ENCODE data around the gene FGF14.

The FGF14 gene

DNA sequence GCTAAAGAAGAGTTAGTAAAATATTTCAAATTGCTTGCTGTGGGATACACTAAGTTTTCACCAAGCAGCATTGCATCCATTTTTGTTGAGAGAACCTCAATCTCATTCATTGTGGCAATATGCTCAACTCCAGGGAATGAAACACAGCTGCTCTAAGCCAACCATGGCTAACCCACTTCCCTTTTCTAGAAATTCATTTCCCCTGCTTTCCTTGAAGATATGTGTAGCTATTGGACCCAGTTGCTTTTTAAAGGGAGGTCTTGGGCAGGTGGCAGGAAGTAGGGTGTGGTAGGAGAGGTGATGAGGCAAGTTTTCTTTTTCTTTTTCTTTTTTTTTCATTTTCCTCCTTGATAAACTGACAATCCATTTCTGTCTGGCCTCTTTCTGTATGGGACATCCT is 452.2 kb downstream of the FGF14 start:
- TF ChIP-seq, protein P1, sequence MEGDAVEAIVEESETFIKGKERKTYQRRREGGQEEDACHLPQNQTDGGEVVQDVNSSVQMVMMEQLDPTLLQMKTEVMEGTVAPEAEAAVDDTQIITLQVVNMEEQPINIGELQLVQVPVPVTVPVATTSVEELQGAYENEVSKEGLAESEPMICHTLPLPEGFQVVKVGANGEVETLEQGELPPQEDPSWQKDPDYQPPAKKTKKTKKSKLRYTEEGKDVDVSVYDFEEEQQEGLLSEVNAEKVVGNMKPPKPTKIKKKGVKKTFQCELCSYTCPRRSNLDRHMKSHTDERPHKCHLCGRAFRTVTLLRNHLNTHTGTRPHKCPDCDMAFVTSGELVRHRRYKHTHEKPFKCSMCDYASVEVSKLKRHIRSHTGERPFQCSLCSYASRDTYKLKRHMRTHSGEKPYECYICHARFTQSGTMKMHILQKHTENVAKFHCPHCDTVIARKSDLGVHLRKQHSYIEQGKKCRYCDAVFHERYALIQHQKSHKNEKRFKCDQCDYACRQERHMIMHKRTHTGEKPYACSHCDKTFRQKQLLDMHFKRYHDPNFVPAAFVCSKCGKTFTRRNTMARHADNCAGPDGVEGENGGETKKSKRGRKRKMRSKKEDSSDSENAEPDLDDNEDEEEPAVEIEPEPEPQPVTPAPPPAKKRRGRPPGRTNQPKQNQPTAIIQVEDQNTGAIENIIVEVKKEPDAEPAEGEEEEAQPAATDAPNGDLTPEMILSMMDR (IDR thresholded peaks at IDR 0.05) = no peak
- TF ChIP-seq ZFX (IDR thresholded peaks at IDR 0.05; ENCODE audit: borderline replicate concordance) = no peak
- no peak overlapping the region for H3K27ac ChIP-seq

DNA sequence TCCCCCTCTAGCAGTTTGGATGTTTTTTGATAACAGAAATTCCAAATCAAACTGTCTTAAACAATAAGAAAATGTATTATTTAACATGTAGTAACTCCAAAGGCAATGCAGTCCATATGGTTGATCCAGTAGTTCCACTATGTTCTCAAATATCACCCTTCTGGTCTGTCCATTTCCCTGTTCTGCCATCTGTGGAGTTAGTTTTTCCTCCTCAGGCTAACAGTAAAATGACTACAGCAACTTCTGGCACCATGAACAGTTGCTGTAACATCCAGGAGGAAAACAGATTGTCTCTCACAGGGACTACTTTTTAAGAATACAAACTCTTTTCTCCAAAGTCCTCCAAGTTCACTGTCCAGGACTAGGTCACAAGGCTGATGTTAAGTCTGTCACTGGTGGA is 455.4 kb downstream of the FGF14 start:
- no peak overlapping the region for H3K27ac ChIP-seq
- TF ChIP-seq, protein P1 (IDR thresholded peaks at IDR 0.05) = no peak
- TF ChIP-seq ZFX (IDR thresholded peaks at IDR 0.05; ENCODE audit: borderline replicate concordance) = no peak

DNA sequence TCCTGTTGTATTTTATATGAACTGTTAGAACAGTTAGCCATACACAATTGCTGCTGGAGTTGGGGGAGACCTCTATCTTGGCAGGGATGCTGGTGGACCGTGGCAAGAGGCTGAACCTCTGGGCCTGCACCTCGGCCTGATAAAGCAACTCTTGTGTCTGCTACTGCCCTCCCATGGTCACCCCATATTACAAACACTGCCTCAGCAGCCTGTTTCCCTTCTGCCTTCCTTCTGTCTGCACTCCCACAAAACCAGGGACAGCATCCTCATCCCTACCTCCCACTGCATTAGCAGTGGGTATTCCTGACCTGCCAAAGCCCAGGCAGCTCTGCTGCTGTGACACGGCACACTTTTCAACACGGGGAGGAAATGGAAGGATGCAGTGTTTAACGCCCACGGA is 456.4 kb downstream of the FGF14 start:
- no peak overlapping the region for H3K27ac ChIP-seq
- TF ChIP-seq, protein P1 (IDR thresholded peaks at IDR 0.05) = no peak
- TF ChIP-seq ZFX (IDR thresholded peaks at IDR 0.05; ENCODE audit: borderline replicate concordance) = no peak

DNA sequence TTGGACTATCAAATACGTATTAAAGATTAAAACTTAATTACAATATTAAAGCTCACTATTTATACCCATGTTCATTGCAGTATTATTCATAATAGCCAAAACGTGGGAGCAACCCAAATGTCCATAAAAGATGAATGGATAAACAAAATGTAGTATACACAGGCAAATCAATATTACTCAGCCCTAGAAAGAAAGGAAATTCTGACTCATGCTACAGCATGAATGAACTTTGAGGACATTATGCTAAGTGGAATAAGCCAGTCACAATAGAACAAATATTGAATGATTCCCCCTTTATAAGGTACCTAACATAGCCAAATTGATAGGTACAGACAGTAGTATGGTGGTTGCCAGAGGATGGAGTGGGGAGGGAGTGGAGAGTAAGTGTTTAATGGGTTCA is 457.3 kb downstream of the FGF14 start:
- no peak overlapping the region for H3K27ac ChIP-seq
- TF ChIP-seq ZFX (IDR thresholded peaks at IDR 0.05; ENCODE audit: borderline replicate concordance) = no peak
- TF ChIP-seq, protein P1 (IDR thresholded peaks at IDR 0.05) = no peak

DNA sequence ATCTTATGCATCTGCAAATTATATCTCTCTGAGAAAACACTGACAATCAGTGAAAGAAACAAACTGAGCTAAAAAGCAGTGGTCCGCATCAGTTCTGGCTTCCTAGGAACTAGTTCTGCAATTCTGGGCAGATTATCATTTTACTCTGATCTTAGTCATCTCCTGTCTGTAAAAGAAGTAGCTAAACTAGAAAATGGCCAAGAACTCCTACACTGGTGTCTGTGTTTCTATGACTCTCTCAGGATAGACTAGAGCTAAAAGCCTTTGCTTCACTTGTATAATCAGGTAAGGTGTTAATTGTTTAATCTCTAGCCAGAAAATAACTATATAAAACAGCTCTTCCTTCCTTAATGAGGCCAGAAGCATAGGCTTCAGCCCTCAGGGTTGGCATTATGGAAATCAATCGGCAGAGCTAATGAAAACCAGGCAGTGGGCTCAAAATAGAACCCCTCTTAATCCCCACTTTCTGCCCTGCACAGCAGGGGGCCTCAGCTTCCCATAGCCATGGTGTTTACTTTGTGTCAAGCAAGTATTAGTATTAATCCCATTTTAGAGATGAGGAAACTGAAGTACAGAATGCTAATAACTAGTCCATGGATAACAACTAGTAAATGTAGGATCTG is 459.2 kb downstream of the FGF14 start:
- TF ChIP-seq ZFX (IDR thresholded peaks at IDR 0.05; ENCODE audit: borderline replicate concordance) = no peak
- TF ChIP-seq, protein P1 (IDR thresholded peaks at IDR 0.05) = no peak
- no peak overlapping the region for H3K27ac ChIP-seq

DNA sequence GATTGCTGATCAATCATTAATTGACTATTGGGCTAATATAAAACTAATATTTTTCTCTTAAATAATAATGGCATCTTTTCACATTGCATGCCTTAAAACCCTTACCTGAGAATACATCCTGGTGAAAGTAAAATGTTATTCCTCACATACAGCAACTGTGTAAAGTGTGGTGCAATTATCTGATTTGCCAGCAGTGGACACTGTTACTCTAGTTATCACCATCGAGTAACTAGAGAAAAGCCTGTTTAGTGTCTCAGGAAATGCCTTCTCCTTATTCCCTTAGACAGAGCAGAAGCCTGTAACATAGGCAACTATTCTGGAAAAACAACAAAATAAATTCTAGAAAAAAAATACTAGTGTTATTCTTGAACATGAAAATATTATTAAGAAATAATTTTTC is 459.8 kb downstream of the FGF14 start:
- H3K27ac ChIP-seq = no peak overlapping the region
- TF ChIP-seq ZFX (IDR thresholded peaks at IDR 0.05; ENCODE audit: borderline replicate concordance) = no peak
- TF ChIP-seq, protein P1 (IDR thresholded peaks at IDR 0.05) = peak; percentile 74

DNA sequence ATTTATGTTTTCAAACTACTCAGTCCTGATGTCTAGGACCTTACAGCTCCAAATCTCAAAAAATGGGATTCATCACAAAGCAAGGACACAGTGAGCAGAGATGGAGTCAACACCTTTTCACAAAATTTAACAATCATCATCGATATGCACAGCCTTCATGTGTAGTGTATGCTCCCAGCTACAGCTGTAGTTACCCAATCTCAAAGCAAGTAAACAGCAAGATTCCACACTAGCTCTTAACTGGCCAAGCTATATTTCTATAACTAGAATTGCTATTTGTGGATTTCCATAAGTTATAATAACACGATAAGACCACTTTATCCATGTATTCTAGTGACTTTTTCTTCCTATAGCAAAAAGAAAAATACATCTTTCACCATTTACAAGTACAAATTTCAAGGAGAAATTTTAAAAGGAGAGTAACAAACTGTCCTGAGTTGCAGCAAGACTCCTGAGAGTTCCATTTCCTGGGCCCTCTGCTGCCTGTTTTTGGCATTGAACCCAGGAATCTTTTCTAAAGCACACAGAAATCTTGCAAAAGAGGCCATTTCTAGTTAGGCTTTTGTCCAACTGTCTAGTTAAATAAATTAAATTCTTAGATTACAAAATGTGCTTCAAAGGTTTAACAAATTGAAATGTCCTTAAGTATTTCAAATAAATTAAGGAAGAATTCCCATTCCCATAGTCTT is 460.6 kb downstream of the FGF14 start:
- no peak overlapping the region for H3K27ac ChIP-seq
- TF ChIP-seq, protein P1 (IDR thresholded peaks at IDR 0.05) = no peak
- no peak for TF ChIP-seq ZFX (IDR thresholded peaks at IDR 0.05; ENCODE audit: borderline replicate concordance)

Measured in 22Rv1 (cell line).